ENCODE measurements around the gene SLAMF6.

DNA sequence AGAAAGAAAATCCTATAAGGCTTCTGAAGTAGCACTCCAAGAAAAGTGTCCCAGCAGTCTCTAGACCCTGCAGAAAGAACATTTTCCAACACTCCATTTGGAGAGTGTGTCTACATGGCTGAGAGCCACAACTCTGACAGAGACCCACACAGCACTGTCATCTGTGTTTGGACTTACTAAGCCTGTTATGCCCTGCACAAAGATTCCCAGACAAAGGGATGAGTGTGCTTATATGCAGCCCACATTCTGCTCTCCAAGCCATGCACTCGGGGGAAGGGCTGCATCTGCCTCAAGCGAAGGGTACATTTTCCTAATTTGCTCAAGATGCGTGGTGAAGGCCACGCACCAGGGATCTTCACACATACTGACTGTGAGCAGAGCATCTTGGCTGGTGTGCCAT is 24.4 kb upstream of the SLAMF6 start:
- no peak for TF ChIP-seq POLR2AphosphoS5 (IDR thresholded peaks at IDR 0.05; ENCODE audit: low read depth, low read length)
- TF ChIP-seq TAF1 (IDR thresholded peaks at IDR 0.05; ENCODE audit: borderline replicate concordance, insufficient read depth, low read length) = no peak

All from PFSK-1 (cell line).